NCI-H1105 treated with DMSO at 0.1 percent for 48 hours (cell line): ENCODE measurements around the gene CRY2.

ENCODE experiments used
- DNase-seq: peaks from one replicate; lab custom pipeline; 2025; lab: John Stamatoyannopoulos, UW

CRY2 gene

DNA sequence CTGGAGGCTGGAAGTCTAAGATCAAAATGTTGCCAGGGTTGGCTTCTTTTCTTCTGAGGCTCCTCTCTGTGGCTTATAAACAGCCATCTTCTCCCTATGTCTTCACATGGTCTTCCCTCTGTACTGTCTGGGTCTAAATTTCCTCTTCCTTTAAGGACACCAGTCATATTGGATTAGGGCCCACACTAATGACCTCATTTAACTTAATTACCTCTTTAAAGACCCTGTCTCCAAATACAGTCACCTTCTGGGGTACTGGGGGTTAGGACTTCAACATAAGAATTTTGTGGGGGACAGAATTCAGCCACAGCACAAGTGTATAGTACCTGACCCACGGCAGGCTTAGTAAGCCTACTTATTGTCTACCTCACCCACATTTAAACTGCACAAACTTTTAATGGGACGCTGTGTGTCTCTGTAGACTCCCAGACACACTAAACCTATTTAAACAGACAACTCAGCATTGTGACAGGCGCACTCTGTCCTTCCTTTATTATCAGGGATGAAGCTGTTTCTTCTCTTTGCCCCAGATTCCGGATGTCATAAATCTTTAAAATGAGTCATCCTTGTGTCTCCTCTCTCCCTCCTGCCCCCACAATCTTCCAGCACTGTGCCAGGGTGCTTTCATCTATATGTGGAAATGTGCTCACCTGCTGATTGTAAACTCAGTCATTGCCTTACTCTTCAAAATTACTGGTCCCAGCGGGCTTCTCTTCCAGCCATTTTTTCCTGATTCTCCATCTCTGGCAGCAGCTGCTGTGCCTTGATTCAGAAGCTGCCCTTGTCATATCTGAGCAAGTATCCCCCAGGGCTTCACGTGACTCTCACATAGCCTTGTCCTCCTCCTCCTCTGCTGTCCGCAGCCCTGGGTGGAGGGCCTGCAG lies 32.8 kb downstream of the CRY2 start:
- no peak for DNase-seq

DNA sequence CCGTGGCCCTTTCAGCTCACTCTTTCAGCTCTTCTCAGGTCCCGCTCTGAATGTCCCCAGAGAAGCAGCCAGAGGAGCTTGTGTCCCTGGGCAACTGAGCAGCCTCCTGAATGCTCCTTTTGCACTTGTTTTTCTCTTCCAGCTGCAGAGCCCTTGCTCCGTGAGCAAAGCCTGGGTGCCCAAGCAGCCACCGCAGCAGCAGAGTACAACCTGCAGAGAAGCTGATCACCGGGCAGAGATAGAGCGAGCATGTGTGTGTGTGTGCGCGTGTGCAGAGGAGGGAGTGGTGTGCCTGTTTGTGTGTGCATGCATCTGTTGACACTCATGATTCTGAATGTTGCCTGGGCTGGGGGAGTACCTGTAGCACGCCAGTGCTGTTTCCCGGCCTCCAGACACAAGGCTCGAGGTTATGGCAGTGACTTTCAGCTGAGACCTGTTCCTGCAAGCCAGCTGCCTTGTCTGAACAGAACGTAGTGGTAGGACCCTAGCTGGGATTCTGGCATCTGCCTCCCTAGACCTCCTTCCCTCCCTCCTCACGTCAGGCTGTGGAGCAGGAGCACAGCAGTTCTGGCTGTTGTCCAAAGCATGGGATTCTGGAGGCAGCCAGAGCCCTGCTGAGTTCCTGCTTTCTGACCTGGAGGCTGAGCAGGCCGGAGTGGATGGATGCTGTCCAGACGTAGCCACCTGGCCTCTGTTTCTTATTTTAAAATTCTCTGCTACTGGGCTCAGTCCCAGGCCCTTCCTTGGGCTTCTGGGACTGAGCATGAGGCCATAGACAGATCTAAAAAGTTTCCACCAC lies 33.7 kb downstream of the CRY2 start:
- DNase-seq: no peak

DNA sequence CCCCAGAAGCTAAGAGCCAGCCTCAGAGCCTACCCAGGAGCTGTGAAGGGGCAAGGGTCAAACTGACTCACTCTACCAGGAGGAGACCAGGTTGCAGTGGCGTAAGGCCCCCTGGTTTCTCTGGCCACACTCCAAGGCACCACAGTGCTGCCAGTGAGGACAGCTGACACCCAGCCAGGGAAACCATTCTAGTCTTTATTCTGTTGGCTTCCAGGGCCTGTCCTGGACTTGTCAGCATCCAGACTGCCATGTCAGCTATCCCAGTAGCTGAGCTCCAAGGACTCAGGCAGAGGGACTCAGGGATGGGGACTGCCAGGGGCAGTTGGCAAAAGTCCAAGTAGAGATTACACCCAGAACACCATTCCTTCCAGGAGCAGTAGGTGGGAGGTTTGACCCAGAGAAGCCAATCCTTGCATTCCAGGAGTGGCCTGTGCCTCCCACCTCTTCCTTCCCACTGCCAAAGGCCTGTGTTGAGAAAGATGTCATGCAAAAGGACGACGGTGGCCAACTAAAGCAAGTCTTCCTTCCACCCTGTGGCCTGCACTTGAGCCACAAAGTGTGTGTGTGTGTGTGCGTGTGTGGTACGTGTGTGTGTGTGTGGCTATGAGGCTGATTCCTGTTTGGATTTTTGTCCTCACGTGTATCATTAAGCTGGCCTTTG lies 34.6 kb downstream of the CRY2 start:
- DNase-seq: peak; percentile 66

DNA sequence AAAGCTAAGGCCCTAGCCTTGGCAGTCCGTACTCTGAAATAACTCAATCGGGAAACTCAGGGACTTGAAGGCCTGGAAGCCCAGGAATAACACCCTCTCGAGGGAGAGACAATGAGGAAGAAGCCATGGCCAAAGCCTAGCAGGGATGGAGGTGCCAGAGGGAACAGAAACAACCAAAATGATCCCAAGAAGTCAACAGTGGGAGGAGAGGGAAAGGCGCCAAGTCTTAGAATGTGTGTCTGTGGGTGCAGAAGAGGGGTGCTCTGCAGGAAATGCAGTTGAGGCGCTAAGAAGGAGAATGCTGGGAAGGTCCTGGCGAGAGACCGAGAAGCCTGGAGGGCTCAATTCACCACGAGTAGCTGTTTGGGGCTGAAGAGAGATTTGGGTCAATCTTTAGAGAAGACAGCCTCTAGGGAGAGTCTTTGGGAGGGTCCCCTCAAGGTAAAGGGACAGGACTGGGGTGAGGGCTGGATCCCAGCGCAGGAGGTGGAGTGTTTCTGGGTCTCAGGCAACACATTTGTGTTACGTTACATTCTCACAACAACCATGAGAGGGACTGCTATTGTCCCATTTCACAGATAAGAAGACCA lies 37.4 kb downstream of the CRY2 start:
- DNase-seq: no peak

DNA sequence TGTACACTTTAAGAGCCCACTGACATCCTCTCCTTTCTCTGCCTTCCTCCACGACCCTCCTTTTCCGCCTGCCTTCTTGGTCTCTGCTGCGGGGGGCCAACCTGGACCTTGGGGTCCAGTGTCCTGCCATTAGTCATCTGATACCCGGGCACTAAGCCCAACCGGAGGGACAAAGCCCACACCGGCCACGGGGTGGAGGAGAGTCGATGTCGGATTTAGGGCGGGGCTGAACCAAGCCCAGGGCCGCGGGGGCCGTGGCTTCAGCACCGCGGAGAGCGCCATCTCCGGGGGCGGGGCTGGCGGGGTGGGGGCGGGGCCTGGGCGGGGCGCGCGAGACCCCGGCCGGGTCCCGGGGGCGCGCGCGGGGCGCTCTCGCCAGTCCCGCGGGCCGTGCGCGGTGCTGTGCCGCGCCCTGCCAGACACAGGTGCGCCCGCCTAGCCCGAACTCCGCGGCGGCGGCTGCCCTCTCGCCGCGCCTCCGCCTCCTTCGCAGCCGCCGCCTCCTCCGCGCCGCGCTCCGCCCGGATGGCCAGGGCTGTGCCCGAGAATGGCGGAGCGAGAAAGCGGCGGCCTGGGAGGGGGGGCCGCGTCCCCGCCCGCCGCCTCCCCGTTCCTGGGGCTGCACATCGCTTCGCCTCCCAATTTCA lies 38.1 kb downstream of the CRY2 start, which contains the start of gene MAPK8IP1:
Gene MAPK8IP1 (plus strand): TSS at position 378 of the 647 bp plus-strand sequence. CDS start 170 bp downstream, at position 548.
- DNase-seq: peak; percentile 66

DNA sequence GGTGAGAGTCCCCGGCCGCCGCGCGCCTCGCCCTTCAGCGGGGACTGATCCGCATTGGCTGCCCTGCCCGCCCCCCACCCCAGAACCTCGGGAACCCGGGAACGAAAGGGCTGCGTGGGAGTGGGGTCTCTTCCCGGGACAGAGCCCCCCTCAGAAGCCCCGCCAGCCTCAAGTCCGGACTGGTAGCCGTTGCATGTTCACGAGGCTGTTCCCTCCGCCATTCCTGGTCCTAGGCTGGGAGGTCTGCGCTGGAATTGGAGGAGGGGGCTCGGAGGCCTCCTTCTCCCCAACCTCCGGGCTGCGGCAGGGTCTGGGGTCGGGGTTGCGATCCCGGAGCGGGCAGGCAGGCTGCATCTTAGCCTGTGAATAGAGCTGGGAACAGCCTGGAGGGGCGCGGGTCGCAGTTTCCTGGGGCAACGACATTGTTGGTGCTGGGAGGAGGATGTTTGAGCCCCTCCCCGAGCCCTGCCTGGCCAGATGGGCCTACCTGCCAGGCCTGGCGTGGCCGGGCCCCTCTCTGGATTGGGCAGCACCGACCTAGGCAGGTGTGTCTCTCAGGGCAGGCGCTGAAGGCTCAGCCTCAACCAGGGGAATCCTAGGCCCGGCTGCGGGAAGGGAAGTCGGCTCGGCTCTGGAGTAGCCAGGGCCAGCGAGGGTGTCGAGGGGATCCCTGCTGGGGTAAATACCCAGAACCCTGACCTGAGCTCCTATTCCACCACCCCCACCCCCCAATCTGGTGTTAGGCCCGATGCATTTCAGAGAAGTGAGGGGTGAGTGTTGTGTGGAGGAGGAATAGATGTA lies 38.8 kb downstream of the CRY2 start:
- peak; percentile 20 for DNase-seq

DNA sequence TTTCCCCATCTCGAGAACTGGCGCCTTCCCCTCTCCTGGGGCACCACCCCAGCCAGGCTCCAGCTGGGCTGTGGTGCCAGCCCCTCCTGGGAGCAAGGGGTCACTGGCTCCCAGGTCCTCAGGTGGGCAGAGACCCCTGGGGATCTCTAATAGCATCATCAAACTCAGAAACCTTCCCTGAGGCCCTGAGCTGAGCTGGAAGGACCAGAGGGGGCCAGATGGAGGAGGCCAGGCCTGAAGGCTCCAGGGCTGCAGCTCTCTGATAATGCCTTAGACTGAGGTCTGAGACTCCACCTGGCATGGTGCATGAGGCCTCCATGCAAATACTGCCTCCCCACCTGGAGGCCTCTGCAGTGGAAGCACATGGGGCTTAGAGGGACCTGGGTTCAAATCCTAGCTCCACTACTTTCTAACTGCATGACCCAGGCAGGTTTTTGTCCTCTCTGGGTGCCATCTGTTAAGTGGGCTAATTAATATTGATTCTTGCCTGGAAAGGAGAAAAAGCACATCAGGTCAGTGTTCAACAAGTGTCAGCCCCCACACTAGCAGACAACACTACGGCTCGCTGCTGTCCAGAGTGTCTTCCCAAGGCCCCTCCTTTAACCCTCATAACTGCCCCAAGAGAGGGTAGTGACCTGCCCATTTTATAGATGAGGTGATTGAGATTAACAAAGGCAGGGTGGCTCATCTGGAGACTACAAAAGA lies 39.7 kb downstream of the CRY2 start:
- DNase-seq: no peak

DNA sequence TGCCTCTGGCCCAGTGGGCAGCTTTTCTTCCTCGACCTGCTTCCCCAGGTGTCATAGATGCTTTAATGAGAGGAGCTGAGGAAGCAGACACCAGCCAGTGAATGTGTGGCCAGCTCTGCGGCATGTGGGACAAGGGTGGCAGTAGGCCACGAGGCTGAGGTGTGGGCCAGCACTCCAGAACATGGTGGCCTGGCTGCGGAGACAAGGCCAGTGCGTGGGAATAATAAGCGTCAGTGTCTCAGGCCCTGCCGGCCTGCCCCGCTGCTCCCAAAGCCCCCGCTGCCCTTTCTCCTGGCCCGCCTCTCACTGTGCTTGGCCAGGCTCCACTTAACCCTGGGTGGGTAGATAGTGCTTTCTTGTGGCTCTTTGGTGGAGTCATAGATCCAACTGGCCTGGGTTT lies 40.3 kb downstream of the CRY2 start:
- no peak for DNase-seq

DNA sequence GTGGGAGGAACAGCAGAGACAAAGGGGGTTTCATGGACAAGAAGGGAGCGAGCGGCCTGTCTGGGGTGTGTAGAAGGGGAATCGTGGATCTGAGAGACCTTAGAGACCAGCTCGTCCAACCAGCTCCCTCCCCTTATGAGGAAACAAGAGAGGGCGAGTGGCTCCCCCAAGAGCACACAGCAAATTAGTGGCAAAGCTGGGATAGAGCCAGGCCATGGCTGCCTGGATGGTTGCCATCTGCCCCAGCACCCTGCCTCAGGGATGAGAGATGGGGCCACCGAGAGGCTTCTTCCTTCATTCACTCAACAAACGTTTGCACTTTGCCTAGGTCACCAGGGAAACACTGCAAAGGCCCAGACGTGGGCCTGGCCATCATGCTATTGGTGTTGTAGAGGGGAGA lies 42.3 kb downstream of the CRY2 start:
- no peak for DNase-seq

DNA sequence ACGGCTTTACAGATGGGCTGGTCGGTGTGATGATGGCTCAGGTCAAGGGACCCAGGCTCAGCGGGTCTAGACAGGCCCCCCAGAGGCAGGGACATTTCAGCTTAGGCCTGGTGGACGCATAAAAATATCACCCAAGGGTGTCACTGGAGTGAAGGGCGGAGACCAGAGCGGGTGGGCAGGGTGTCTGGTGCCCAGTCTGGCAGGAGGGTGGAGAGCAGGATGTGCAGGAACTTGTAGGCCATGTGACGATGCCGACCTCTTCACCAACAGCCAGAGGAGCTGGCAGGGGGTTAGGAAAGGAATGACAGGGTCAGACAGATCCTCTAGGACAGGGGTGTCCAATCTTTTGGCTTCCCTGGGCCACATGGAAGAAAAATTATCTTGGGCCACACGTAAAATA lies 42.7 kb downstream of the CRY2 start:
- no peak for DNase-seq

DNA sequence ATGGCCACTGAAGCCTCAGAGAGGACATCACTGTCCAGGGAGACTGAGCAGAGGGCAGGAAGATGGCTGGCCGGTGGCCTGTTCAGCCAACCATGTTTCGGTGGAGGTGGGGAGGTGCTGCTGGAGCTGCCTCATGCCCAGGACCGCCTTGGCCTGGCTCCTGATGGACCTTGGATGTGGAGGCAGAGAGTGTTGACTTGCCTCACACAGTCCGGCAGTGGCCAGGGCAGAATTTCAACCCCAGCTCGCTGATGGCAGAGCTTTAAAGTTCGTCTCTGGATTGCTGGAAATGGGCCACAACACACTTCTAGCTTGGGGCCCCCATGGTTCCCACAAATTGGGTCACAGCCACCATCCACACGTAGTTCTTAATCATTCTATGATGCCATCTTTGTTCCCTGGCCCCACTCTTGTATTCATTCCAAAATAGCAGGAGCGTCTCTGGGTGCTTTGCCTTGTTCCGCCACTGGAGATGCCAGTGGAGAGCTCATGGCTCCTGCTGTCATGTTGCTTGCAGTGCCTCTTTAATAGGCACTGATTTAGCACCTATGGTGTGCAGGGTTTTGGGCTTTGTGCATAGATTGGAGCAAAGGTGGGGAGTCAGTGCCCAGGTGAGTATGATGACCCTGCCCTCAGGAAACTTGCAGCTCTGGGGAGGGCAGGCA lies 43.7 kb downstream of the CRY2 start:
- no peak for DNase-seq

DNA sequence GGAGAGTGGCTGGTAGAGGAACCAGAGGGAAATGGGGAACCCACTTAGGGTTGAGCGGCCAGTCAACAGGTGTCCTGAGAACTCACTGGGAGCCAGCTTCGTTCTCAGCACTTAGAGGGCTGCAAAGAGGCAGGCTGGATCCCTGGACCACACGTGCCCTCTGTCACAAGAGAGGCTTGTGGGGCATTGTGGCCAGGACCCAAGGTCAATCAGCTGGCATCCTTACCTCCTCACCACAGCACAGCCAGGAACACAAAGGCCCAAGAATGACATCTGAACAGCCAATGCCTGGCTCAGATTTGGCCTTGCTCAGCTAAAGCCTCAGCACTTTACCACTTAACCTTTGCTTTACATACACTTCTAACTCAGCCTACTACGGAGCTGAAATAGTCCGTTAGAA lies 45.6 kb downstream of the CRY2 start:
- DNase-seq: no peak

DNA sequence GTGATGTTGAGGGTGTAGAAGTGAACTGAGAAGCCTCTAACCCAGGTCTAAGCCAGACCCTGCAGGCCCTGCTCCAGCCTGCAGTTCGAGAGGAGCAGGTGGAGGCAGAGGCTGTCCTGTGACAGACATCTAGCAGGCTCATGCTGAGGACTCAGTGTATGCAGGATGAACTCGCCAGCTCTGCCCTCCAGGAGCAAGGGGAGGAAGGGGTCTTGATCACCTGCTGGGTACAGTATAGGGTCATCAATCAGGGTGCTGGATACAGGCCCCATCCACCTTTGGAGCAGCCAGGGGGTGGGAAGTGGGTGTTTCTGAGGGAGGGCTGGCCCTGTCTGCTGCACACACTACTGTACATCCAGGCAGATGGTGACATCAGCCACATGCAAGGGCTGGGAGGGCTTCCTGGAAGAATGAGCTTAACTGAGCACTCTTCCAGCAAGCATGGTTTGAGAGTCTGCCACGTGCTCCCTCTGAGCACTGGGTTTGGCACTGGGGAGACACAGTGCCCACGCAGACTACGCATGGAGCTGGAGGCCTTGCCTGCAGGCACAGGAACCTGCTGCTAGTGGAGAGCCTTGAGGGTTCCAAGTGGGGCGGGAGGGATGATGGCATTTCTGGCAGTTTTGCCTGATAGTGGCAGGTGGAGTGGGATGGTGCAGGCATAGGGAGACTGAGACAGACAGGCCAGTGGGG lies 47.4 kb downstream of the CRY2 start:
- no peak for DNase-seq

DNA sequence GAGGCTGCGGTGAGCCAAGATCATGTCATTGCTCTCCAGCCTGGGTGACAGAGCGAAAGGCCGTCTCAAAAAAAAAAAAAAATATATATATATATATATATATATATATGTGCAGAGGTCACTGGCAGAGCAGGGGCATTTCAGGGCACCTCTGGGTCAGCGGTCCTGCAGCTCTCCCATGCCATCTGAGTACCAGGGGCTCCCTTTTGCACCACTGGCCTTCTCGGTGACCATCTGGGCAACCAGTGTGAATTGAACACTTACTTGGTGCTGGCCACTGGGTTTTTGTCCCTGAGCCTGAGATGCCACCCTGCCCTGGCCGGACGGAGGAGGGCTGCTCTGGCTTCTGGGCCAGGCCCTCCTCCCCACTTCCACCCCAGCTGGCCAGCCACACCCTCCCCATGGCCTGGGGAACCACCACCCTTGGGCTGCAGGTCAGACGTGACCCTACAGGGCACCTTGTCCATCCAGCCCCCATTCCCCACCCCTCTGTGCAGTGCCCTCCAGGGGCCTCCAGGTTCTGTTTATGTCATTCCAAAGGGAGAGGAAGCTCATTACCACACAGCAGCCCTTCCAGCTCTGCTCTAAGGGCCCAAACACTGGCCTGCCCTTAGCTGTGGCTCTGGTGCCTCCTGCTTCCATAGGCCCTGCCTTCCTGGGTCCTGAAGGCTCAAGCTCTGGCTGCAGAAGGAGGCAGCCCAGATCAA lies 48.4 kb downstream of the CRY2 start:
- no peak for DNase-seq

DNA sequence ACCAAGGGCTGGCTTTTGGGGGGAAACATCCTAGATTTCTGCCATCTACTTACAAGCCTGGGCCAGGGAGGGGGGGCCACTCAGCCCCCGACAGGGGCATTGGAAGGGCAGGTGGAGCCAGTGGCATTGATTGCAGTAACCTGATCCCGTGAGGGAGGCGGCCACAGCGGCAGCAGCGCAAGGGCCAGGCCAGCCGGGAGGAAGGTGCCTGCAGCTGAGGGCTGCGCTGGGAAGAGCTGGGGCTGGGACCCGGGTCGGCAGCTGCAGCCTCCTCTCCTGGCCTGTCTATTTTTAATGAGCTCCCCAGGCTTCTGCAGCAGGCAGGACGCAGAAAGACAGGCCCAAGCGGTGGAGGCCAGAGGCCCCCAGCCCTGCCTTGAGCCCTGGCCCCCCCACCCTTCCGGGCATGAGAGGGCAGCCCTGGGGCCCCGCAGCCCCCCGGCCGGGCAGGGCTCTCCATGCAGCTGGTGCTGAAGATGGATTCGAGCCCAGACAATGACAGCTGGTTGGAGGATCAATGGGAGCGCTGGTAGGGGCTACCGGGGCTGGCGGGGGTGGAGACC lies 49.2 kb downstream of the CRY2 start:
- DNase-seq: peak; percentile 90

DNA sequence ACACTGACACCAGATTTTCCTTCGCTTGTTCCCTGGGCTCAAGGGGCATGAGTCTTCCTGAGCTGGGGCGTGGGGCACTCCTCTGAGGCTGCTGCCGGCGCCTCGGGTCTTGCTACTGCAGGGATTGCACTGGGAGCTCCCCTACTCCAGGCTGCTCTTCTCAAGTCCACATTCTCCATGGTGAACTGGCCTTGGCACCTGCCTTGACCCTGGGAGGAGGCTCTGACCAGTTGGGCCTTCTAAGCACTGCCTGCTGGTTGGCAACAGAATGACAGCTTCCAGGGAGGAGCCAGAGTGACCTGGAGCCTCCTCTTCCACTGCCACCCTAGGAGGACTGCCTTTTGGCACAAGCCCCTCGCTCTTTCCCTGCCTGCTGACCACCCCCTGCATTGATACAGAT lies 50.3 kb downstream of the CRY2 start:
- DNase-seq: no peak

DNA sequence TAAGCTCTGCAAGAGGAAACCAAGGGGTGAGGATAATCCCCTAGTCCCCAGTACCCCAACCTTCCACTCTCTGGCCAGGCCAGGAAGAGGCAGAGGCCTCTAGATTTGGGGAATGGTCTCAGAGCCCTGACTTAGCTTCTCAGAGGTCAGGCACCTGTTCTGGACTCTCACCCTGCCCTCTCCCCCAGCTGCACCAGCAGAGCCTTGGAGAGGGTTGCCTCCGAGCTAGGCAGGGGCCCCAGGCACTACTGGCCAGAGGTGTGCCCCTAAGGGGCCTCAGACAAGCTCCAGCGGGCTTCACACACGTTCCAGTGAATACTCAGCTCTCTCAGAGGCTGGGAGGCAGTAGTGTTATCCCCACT lies 51.8 kb downstream of the CRY2 start:
- no peak for DNase-seq
